GM10847 (cell line): ENCODE data around the gene CELA2B.

ENCODE experiments used
- POLR2A ChIP-seq: IDR thresholded peaks from 2 replicates; pipeline ENCODE4 v1.6.1; 2011; ENCODE audit not compliant: insufficient read length; ENCODE audit errors: extremely low read depth

The CELA2B gene

GRCh38 chr1:15524283-15525049 lies 48.6 kb downstream of the CELA2B start:
- TF ChIP-seq POLR2A: no peak

DNA sequence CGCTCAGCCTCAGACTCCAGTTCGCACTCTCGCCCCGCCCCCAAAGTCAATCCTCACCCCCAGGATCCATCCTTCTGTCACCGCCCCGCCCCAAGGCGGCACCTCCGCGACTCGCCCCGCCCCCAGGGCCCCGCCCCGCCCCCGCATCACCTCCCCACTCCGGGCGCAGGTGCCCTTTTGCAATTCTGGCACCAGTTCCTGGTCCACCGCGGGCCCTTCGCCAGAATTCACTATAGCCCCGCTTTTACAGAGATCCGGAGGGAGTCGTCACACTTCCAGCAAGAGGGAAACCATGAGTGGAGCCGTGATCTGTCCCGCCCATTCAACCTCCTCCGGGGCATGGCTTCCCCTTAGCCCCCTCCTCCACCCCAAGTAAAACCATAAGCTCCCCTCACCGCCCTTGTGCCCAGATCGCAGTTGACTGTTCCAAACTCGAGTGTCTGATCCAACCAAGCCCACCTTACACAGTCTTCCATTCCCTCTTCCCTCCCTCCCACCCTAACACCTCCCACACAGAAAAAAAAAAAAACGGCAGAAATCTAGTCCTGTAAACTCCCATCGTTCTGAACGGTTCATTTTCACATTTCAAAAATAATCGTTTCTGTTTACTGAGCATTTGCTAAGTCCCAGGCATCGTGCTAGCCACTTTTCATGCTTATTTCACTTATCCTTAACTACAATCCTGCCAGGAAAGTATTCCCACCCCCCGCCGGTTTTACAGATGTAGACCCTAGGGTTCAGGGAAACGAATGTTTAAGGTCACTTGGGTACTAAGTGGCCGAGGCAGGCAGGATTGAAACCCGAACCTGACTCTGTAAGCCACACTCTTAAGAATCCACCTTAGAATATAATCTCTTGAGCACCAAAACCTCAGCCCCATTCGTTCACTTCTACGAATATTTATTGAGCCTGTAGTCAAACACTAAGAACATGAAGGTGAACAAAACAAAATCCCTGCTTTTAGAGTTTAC lies 49.4 kb downstream of the CELA2B start:
- peak; percentile 18 for TF ChIP-seq POLR2A

DNA sequence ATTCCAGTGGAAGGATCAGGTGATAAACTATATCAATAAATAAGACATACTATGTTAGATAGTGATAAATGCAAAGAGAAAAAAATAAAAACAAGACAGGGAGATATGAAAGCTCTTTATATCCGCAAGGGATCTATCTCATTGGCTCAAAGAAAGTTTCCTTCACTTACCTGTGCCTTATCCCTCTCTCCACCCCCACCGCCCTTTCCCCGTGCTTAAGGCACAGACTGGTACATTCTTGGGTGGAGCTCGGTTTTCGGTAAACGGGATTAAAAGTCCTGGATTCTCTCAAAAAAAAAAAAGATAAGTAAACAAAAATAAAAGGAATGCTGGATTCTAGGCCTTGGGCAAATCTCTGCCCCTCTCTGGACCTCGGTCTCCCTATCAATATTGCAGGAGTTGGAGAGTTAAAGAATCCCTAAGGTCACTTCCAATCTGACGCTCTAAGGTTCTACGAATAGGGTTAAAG lies 50.2 kb downstream of the CELA2B start:
- TF ChIP-seq POLR2A: no peak

DNA sequence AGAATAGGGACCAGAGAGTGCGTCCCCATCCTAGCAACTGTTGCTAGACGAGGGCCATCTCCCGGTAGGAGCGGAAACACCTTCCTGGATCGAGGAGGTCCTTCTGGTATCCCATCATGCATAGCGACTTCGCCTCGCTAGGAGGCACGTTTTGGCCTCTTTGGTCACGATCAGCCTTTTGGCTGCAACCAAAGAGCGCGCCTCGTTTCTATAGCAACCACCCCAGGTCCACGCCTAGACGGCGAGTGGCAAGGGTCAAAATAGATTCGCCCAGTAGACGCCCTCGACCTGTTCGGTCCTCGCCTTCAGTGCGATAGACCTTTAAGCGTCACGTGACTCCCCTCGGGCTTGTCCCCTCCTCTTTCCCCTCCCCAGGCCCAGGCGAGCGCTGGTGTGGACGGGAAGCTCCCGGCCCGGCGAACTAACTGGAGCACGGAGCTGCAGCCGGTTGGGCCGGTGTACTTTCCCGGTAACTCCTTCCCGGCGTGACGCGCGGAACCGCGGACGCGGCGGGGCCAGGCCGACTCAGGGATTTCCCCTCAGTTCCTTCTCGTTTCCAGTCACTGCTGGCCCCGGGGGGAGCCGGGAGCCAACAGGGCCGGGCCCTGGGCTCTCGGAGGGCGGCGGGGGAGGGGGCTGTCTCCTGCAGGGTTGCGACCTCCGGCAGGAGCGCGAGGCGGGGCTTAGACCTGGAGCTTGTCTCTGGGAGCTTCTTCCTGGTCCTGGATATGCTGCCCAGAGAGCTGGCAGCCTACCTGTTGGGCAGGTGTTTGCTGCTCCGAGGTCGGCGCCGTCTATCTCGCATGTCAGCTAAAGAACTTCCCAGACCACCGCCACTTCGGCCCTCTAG lies 50.8 kb downstream of the CELA2B start, which contains the start of gene DNAJC16:
TSS of gene DNAJC16 (plus strand) at position 359 of the 850 bp plus-strand sequence. CDS start 2,258 bp downstream, outside the sequence.
- TF ChIP-seq POLR2A: peak; percentile 46

GRCh38 chr1:15531003-15531402 lies 55.1 kb downstream of the CELA2B start:
- TF ChIP-seq POLR2A: no peak

DNA sequence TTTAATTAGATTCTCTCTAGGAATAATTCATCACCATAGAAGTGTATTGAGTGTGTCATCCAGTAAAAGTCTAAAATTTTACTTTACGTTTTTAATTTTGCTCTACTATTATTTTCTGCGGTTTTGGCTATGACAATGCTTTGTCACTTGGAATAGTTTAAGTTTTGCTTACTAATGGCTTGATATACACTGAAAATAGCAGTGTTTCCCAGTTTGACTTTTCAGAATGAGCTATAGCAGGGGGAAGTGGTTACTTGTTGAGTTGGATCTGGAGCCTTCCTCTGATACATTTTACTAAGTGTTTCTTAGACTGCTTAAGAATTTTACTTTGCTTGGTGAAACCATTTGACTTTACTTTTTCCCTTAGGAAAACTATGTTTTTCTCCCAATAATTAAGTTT lies 55.8 kb downstream of the CELA2B start:
- TF ChIP-seq POLR2A: no peak

DNA sequence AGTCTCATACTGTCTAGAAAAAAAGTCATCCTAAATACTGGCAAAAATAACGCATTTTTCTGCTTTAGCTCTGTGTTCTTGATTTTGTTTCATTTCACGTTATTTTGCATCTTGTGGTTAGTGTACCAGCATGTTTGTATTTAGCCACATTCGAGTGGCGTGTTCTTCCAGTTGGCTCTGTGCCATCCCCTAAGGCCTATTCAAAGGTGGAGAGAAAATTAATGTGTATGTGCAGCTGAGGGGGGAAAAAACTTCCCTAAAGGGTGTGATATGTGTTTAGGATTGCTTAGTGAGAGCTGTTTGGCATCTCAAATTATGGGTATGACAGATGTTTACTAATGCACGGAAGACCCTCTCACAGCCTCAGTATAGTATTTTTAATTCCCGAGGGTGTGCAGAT lies 62.9 kb downstream of the CELA2B start:
- TF ChIP-seq POLR2A: no peak

GRCh38 chr1:15540186-15540585 lies 64.3 kb downstream of the CELA2B start:
- no peak for TF ChIP-seq POLR2A
